Endodermal cell (in vitro differentiated cells): ENCODE measurements around the gene NDST3. TPM values are rescaled to one million over a fixed set of nuclear protein-coding genes. Genes with fewer than 3 reads are reported as not detected.

Experiments
- DNase-seq: peaks from one replicate; pipeline ENCODE4 v3.0.0-alpha.2; 2017
- H3K27ac ChIP-seq: 2 replicates; pipeline ENCODE4 v1.5.1; 2013; ENCODE audit warnings: mild to moderate bottlenecking, low read depth, low read length, moderate library complexity
- H3K27me3 ChIP-seq: 2 replicates; pipeline ENCODE4 v1.6.1; 2013; ENCODE audit warnings: mild to moderate bottlenecking, low read length, moderate library complexity; ENCODE audit not compliant: insufficient read depth, control insufficient read depth, poor library complexity, severe bottlenecking
- H3K36me3 ChIP-seq: 2 replicates; pipeline ENCODE4 v1.7.0; 2013; ENCODE audit warnings: mild to moderate bottlenecking, low read length, moderate library complexity; ENCODE audit not compliant: control insufficient read depth, insufficient read depth
- H3K4me1 ChIP-seq: one replicate; pipeline ENCODE4 v1.7.0; 2013; ENCODE audit warnings: low read length; ENCODE audit not compliant: control insufficient read depth, insufficient read depth
- H3K4me3 ChIP-seq: 2 replicates; pipeline ENCODE4 v1.5.1; 2013; ENCODE audit warnings: mild to moderate bottlenecking, low read length, moderate library complexity
- H3K9ac ChIP-seq: 2 replicates; pipeline ENCODE4 v1.6.1; 2013; ENCODE audit warnings: mild to moderate bottlenecking, low read length, moderate library complexity; ENCODE audit not compliant: poor library complexity, severe bottlenecking; ENCODE audit errors: extremely low read depth
- H3K9me3 ChIP-seq: 2 replicates; pipeline ENCODE4 v1.6.1; 2013; ENCODE audit warnings: mild to moderate bottlenecking, low read length, moderate library complexity; ENCODE audit not compliant: control insufficient read depth
- H3K27ac Mint-ChIP-seq: 2 replicates; pipeline ENCODE4 v1.8.0; 2020; ENCODE audit warnings: mixed read lengths
- H3K27me3 Mint-ChIP-seq: 2 replicates; pipeline ENCODE4 v1.8.0; 2021; ENCODE audit warnings: mild to moderate bottlenecking, mixed read lengths; ENCODE audit not compliant: insufficient read depth
- H3K36me3 Mint-ChIP-seq: 2 replicates; pipeline ENCODE4 v1.8.0; 2020; ENCODE audit warnings: low read depth, mixed read lengths
- H3K4me1 Mint-ChIP-seq: 2 replicates; pipeline ENCODE4 v1.8.0; 2020; ENCODE audit warnings: mixed read lengths
- H3K4me3 Mint-ChIP-seq: 2 replicates; pipeline ENCODE4 v1.8.0; 2020; ENCODE audit warnings: mild to moderate bottlenecking, moderate library complexity, mixed read lengths
- H3K9me3 Mint-ChIP-seq: 2 replicates; pipeline ENCODE4 v1.8.0; 2020; ENCODE audit warnings: mild to moderate bottlenecking, mixed read lengths
- WGBS, 2 experiments: methylation state at CpG; one replicate each; pipeline versions ENCODE4 v1.1.5 to v1.1.7; 2013; ENCODE audit warnings: missing lambda C conversion rate in 2 of 2, mixed read lengths in 1 of 2; ENCODE audit not compliant: insufficient coverage in 1 of 2, insufficient read length in 1 of 2; 5-methylcytosine and 5-hydroxymethylcytosine counted together
- total RNA-seq, 2 donors: library from RNA; stranded (reverse); fragmentation: NEBNext Ultra II Directional in 1 of 2; extraction: Animal tissue kit (Norgen Biotek cat#: 25700) in 1 of 2; gene quantifications; 2 replicates in 1 of 2; 3 replicates in 1 of 2; pipeline ENCODE4 v1.2.1, GENCODE V29; 2021
- TF ChIP-seq, protein P1 (sequence below): fragments of 200-600 bp; sonication (generic); conservative IDR thresholded peaks from 2 replicates; pipeline ENCODE4 v1.5.0; 2021; ENCODE audit warnings: antibody characterized with exemption, mild to moderate bottlenecking

NDST3 gene
- total RNA-seq, 2 donors from 2014 or later, result 0.62 to 0.71 TPM

DNA sequence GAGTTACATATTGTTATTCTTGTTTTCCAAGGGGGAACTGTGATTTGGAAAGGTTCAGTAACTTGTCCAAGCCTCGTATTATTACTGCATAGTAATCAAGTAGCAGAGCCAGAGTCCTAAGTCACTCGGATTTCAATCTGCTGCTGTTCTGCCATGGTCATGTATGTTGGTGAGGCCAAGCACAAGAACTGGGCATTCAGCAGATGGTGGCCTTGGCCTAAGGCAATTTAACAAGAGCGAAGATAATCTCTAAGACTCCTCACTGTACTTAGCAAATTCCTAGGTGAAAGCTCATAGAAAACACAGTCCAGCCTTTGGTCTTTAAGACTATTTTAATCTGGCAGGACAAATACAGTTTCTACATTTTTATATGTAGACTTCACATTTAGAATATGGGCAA, 64.8 kb downstream of the NDST3 start:
- no peaks in the 10 kb centered on the region for H3K36me3 Mint-ChIP-seq
- H3K9me3 Mint-ChIP-seq, result no peaks in the 10 kb centered on the region
- no peak overlapping the region for H3K27ac Mint-ChIP-seq
- Histone ChIP-seq H3K36me3 (no peaks in the 10 kb centered on the region), H3K4me1 (no peaks in the 10 kb centered on the region), H3K4me3 (no peak overlapping the region), H3K27ac (no peak overlapping the region), H3K9ac (no peak overlapping the region), H3K9me3 (no peaks in the 10 kb centered on the region), H3K27me3 (no peaks in the 10 kb centered on the region)
- no peak overlapping the region for H3K4me3 Mint-ChIP-seq
- TF ChIP-seq, protein P1, sequence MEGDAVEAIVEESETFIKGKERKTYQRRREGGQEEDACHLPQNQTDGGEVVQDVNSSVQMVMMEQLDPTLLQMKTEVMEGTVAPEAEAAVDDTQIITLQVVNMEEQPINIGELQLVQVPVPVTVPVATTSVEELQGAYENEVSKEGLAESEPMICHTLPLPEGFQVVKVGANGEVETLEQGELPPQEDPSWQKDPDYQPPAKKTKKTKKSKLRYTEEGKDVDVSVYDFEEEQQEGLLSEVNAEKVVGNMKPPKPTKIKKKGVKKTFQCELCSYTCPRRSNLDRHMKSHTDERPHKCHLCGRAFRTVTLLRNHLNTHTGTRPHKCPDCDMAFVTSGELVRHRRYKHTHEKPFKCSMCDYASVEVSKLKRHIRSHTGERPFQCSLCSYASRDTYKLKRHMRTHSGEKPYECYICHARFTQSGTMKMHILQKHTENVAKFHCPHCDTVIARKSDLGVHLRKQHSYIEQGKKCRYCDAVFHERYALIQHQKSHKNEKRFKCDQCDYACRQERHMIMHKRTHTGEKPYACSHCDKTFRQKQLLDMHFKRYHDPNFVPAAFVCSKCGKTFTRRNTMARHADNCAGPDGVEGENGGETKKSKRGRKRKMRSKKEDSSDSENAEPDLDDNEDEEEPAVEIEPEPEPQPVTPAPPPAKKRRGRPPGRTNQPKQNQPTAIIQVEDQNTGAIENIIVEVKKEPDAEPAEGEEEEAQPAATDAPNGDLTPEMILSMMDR, result no peak
- H3K27me3 Mint-ChIP-seq, result no peaks in the 10 kb centered on the region
- DNase-seq, result no peak
- WGBS, 2 experiments, result 90 to 100% methylated on average over 2 to 3 of the region's 3 CpGs
- no peaks in the 10 kb centered on the region for H3K4me1 Mint-ChIP-seq

DNA sequence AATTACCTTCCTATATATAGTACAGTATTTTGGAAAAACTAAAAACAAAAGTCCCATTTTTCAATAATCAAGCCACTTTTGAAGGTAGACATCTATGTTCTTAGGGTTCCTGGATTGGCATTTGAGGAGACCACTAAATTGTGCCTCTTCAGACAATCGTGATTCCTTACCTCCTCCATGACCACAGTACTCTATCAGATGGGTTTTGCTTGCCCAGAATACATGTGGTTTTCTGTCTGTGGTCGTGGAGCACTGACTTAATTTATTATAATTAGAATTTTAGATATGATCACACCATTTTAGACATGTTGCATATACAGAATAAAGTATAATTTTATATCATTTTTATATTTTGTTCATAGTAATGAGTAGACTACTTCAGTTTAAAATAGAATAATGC, 67.9 kb downstream of the NDST3 start:
- Mint-ChIP-seq H3K4me1 (no peaks in the 10 kb centered on the region), H3K27ac (no peak overlapping the region), H3K36me3 (no peaks in the 10 kb centered on the region), H3K9me3 (no peaks in the 10 kb centered on the region), H3K27me3 (no peaks in the 10 kb centered on the region), H3K4me3 (no peak overlapping the region)
- H3K9me3 ChIP-seq, result no peaks in the 10 kb centered on the region
- H3K9ac ChIP-seq, result no peak overlapping the region
- no peak overlapping the region for H3K27ac ChIP-seq
- H3K4me1 ChIP-seq, result no peaks in the 10 kb centered on the region
- DNase-seq, result no peak
- H3K4me3 ChIP-seq, result no peak overlapping the region
- TF ChIP-seq, protein P1, result no peak
- no peaks in the 10 kb centered on the region for H3K27me3 ChIP-seq
- no peaks in the 10 kb centered on the region for H3K36me3 ChIP-seq
- 93% methylated on average over 1 of the region's 2 CpGs; no CpG with 5 or more reads in 1 of the 2 experiments for WGBS, 2 experiments

DNA sequence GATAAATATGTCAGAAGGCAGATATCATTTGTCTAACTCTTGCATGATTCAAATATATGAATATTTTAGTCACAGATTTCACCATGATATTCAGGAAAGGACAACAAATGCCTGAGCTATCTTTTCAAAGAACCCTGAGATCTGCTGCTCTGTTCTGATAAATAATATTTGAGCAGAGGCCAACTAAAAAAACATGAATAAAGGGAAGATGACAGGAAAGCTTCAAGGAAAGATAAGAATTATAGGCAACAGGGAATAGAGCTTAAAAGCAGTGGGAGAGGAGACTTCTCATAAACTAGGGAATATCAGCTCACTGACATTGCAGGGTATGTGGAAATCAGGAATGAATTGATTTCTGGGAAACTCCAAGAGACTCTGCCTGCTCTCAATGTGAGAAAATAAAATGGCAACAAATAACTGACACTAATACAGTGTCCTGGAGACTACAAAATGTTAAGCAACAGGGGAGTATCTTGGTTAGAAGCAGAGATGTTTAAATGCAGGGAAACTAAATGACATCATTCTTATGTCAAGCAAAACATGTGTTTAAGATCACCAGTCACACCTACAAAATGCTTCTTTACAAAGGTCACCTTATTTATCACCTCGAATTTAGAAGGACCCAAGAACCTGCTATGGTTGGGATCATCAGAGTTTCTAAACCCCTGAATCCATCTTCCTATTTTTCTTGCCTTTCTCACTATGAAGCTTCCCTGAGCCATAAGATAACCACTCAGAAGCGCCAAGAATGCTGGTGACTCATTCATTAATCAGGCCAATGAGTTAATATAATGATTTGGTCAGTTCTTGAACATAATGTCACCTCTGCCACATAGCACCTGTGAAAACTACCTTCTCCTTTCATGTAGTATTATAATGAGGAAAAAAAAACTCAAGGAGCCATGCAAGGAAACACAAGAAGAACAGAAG, 78.1 kb downstream of the NDST3 start:
- 86 to 88% methylated on average over 1 to 2 of the region's 2 CpGs for WGBS, 2 experiments
- Histone ChIP-seq H3K27ac (no peak overlapping the region), H3K36me3 (no peaks in the 10 kb centered on the region), H3K4me1 (no peaks in the 10 kb centered on the region), H3K27me3 (no peaks in the 10 kb centered on the region), H3K9ac (no peak overlapping the region), H3K4me3 (no peak overlapping the region), H3K9me3 (no peaks in the 10 kb centered on the region)
- TF ChIP-seq, protein P1, result no peak
- no peaks in the 10 kb centered on the region for H3K4me1 Mint-ChIP-seq
- no peaks in the 10 kb centered on the region for H3K36me3 Mint-ChIP-seq
- H3K27me3 Mint-ChIP-seq, result no peaks in the 10 kb centered on the region
- no peak overlapping the region for H3K27ac Mint-ChIP-seq
- no peaks in the 10 kb centered on the region for H3K9me3 Mint-ChIP-seq
- no peak for DNase-seq
- H3K4me3 Mint-ChIP-seq, result no peak overlapping the region
